HG02571 (cell line): ENCODE results near the gene NPM1.
A peak's percentile ranks its signal among the peaks of the same experiment; 100 is the strongest.
"Not testable (repeated sequence)": the region's sequence is repeated elsewhere in the genome, so short reads cannot be mapped to it uniquely, and the experiment has no call there.

Experiments
- ATAC-seq: cut with Tn5 transposase; IDR thresholded peaks from one replicate; pipeline ENCODE4 v1.9.1; 2021; ENCODE audit warnings: mild to moderate bottlenecking, moderate library complexity; ENCODE audit not compliant: unreplicated experiment

Gene NPM1

DNA sequence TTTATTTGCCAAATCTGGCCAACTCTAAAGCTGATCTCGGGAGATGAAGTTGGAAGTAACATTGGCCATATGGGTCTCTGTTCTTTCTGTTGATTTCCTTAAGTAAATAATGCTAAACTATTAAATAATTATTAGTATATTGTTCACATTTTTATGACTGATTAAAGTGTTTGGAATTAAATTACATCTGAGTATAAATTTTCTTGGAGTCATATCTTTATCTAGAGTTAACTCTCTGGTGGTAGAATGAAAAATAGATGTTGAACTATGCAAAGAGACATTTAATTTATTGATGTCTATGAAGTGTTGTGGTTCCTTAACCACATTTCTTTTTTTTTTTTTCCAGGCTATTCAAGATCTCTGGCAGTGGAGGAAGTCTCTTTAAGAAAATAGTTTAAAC lies 22.5 kb downstream of the NPM1 start:
- no peak for ATAC-seq

DNA sequence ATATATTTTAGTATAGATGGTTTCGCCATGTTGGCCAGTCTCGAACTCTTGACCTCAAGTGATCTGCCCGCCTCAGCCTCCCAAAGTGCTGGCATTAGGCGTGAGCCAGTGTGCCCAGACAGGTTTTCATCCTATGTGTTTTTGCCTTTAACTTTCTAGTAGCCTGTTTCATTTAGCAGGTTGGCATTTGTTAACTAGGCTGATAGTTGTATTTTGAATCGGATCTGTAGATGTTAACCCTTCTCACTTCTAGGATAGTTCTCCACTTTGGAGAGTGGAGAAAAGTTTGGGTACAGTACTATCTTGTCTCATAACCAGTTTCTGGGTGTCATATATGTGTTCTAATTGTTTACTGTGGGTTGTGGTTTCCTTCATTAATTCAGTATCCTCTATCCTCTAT lies 24.5 kb downstream of the NPM1 start:
- no peak for ATAC-seq

DNA sequence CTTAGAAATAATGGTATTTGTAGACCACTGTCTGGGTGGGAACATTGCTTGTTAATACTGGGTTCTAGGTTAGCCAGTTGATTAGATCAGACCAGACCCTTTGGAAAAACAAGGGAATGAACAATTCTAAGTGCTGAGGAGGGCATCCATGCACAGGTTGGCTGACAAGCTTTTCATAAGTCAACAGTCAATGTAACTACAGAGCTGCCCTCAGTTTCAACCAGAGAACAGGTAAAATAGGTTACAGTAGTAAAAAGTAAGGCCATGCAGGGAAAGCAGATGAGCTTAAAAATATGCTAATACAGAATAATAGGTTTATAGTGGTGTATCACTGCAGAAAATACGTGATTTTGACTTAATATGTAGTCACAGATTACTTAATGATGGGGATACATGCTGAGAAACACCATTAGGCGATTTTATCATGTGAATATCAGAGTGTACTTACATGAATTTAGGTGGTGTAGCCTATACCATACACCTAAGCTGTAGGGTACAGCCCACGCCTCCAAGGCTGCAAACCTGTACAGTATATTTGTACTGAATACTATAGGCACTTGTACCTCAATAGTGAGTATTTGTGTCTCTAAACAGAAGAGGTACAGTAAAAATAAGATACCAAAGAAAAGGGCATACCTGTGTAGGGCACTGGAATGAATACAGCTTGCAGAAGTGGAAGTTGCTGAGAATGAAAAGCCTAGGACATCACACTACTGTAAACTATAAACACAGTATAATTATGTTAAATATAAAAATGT lies 25.7 kb downstream of the NPM1 start:
- no peak for ATAC-seq

DNA sequence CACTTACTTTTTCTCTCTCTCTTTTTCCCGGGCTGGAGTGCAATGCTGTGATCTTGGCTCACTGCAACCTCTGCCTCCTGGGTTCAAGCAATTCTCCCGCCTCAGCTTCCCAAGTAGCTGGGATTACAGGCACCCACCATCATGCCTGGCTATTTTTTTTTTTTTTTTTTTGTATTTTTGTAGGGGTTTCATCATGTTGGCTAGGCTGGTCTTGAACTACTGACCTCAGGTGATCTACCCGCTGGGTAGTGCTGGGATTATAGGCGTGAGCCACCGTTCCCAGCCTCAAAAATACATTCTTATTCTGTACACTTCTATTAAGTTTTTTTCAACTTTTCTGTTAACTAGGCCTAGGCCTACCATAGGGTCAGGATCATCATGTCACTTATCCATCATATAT lies 26.3 kb downstream of the NPM1 start:
- not testable (repeated sequence) for ATAC-seq

DNA sequence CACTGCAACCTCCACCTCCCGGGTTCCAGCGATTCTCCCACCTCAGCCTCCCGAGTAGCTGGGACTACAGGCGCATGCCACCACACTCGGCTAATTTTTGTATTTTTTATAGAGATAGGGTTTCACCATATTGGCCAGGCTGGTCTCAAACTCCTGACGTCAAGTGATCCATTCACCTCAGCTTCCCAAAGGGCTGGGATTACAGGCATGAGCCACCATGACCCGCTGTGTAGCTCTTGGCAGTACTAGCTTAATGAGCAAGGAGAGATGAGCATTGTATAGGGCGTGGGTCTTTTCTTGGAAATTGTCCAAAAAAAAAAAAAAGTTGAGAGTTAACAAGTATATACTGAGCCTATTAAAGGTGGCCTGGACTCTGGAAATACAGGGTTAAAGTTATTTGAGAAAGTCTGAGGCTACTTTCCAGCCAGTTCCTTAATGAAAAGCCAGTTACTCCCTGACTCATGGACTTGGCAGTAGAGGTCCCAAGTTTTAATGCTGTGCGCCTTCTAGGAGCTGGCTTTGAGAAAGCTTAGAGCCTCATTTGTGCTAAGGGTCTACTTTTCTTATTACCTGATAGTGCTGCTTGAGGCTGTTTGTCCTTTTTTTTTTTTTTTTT lies 27.6 kb downstream of the NPM1 start:
- no peak for ATAC-seq

DNA sequence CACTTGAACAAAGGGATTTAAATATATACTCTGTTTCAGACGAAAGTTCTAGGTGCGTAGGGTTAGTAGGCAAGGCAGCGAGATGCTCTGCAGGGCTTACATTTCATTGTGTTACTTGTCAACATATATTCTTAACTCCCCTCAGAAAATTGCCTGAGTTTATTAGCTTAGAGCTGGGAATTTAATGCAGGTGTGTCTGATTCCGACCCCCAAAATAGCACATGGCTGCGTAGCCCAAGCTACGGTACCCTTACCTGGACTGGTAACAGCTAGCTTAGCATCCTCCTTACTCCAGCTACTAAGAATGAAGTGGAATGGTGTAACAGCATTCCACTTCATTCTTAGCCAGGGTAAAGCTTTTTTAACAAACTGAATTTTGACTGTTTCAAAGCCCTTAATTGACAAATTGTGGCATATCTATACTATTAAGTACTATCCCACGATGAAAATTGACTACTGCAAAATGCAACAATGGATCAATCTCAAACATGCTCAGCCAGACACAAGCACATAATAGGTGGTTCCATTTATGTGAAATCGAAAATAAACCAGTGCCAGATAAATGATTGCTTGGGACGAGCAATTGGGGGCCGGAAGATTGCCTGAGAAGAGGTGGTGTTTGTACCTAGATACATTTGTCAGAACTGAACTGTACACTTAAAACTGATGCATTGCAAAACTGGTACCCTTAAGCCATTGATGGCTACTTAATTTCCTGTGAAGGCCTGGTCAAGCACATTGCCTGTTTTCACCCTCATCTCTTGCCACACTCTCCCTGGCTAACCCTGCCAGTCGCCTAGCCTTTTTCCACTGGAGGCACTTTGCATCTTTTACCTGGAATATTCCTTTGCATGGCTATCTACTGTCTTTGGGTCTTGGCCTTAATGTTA lies 28.8 kb downstream of the NPM1 start:
- ATAC-seq, result no peak

DNA sequence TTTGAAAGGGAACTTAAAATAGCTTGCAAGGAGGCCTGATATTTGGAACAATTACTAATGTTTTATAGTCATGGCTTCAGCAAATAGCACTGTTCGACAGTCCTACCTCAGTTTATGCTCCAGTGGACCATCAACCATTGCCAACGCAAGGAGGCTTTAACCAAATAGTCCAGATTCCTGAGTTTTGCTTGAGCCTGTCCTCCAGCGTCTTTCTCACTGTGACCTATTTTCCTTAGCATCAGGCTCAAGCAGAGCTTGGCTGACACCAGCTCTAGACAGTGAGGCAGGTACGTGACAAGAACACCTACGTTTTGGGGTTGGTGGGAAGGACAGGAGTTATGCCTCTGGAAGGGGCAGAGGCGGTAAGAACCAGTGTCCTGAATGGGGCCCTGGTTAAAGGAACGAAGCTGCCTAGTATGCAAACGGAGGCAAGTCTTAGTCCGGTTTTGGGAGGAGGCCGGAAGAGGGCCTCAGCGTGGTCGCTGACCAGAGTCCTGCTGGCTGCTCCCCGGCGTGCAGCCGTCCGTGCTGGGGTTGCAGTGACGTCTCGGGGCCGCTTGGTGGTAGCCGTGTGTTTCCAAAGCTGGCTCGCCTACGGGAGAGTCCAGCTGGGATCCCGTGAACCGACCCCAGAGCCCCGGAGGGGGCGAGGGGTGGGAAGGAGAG lies 30.8 kb downstream of the NPM1 start:
- peak; percentile 61 for ATAC-seq

DNA sequence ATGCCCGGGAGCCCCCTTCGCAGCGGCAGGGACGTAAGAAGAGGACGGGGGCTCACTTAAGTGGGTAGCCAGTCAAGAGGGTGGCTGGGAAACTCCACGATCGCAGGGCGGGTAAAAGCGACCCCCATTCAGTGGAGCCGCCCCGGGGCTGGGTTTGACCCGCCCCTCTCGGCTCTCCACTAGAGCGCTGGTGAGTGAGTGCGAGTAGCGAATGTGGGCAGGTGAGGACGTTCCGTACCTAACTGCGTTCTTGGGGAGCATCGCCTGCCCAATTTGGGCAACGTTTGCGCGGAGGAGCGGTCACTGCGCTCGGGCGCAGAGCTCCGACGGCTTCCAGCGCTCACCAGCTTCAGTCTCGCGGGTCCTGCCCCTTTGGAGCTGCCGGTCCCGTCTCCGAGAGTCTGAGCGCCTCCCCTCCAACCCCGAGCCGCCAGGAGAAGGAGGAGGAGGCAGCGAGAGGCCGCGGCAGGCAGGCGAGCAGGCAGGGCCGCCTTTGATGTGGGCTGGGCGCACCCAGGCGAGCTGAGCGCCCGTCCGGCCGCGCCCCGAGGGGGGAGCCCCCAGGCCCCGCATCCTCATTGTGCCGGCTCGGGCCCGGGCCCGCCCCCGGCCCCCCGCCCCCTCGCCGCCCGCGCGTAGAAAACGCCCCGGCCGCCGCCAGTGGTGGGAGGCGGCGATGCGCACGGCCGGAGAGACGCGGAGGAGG lies 31.5 kb downstream of the NPM1 start, which contains the start of gene FGF18:
FGF18 (plus strand) TSS at position 666 of the 706 bp plus-strand sequence. CDS start 553 bp downstream, outside the sequence.
- ATAC-seq, result peak; percentile 30

DNA sequence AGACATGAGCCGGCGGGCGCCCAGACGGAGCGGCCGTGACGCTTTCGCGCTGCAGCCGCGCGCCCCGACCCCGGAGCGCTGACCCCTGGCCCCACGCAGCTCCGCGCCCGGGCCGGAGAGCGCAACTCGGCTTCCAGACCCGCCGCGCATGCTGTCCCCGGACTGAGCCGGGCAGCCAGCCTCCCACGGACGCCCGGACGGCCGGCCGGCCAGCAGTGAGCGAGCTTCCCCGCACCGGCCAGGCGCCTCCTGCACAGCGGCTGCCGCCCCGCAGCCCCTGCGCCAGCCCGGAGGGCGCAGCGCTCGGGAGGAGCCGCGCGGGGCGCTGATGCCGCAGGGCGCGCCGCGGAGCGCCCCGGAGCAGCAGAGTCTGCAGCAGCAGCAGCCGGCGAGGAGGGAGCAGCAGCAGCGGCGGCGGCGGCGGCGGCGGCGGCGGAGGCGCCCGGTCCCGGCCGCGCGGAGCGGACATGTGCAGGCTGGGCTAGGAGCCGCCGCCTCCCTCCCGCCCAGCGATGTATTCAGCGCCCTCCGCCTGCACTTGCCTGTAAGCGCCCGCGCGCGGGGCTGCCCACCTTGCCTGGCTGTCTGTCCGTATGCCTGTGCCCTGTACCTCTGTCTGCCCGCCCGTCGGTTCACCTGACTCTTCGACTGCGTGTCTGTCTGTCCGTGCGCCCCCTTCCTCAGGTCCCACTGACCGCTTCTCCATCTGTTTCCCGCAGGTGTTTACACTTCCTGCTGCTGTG lies 32.2 kb downstream of the NPM1 start:
- no peak for ATAC-seq

DNA sequence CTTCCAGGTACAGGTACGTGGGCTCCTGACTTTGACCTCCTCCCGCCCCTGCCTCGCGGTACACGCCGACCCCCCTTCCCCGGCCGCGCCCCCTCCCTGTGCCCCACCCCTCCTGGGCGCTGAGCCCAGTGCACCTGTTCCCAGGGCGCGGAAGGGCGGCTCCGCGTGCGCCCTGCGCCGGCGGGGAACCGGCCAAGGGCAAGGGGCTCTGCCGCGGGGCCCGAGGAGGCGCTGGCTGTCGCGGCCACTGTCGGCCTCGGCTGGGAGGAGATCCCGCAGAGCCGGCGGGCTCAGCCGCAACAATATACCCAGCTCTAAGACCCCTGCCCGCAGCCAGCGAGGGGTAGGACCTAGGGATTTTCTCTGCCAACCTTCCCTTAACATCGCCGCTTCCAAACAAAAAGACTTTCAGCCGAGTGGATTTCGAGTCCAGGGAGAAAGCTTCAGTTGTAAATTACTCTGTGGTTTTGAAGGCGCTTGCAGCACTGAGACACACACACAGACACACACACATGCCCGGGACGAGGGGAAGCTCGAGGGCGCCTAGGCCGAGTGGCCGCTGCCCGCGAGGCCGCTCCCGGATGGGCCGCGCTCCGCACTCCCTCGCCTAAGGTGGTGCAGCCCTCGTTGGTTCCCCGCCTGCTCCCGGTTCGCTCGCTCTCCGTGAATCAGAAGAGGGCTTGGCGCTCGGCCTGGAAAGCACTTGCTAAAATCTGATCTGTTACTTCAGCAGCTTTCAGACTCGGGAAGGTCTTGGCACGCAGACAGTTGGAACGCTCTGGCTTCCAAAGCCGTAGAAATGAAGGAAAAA lies 33.0 kb downstream of the NPM1 start:
- ATAC-seq, result no peak

DNA sequence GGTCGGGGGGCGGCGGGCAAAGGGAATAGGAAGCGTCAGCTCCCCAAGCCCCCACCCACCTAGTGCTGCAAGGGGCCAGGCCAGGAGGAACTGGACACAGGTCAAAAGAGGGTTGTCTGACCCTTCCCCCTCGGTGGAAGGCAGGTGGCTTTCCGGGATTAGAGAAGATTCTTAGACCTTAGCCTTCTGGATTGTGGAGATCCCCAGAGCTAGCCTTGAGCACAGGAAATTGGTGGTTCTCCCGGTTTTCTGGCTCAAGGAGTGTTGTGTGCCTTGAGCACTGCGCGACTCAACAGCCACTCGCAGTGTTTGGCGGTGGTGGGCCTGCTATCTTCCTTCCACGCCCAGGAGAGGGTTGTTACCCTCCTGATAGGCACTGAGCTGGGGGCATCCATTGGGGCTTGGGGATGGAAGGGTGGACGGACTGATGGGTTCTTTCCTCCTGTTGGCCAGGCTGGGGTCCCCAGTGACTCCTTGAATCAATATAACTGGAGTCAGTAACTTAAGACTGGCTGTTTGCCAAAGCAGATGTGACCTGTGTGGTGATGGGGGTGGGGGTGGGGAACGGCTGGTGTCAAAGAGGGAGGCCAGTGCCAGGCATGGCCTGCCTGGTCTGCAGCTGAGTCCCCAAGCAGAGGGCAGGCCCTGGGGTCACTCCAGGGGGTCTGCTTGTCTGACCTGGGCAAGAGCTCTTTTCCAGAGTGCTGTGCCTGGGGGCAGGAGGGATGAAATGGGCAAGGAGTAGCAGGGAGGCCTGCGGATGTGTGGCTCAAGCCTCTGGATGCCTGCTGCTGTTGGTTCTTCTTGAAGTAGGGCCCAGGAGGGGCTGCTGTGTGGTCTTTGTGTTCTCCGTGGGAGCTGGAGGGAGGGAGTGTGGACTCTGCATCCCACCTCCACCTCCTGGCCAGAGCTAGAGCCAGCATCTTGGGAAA lies 33.9 kb downstream of the NPM1 start:
- ATAC-seq, result no peak

DNA sequence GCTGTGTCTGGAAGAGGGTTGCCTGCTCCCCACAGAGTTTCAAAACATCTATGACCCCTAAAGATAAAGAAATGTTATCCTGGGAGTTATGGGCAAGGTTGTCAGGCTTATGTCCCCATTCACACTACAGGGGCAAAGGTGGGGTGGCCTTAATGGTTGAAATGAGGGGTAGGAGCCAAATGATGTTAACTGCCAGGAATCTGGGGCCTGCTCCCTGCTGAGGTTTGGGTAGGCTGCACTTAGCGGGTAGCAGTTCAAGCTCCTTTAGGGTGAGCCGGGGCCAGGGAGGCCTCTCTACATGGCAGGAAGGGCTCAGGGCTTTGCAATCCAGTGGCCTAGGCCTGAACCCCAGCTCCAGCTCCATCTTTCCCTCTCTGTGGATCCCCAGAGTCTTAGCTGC lies 34.8 kb downstream of the NPM1 start:
- no peak for ATAC-seq

DNA sequence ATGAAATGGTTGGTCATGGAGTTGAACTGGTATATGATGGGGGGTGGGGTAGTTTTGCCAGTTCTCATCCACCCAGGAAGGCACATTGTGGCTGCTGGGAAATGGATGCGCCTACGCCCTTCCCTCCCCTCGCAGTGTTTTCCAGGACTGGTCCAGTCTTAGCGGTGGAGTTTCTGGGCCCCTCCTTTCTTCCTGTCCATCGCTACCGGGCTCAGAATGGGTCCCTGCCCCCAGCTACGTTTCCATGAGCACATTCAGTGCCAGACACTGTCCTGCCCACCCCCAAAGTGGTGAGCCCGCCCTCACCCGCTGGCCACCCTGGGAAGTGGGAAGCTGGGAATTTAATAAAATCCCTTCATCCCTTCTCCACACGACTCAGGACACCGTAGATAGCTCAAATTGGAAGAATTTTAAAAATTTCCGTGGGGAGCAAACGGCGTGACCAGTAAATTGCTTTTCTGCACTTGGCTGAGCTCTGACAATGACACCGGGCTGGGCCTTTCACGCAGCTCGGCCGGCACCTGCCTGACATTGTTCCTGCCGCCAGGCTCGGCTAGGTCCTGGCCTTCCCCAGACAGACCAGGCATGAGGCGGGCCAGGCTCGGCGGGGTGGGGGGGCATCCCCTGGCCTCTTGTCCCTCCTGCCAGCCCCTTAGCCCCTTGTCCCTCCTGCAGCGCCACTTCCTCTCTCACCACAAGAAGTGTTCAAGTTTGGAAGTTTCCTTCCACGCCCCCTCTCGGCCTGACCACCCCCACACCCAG lies 35.4 kb downstream of the NPM1 start:
- ATAC-seq, result no peak

DNA sequence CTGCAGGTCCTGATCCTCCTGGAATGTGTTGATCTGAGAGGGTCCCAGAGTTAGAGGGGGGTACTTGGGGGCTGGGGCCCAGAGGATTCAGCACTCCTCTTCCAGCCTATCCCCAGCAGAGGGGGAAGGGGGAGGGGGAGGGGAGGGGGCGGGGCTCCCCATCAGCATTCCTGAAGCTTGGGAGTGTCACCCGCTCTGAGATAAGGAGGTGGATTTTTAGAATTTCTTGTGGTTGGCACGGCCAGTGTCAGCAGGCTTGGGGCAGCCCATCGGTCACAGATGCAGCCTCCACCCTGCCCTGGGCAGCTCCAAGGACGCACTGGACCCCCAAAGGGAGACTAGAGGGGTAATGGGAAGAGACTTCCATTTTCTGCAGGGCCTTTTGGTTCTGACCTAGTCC lies 37.1 kb downstream of the NPM1 start:
- no peak for ATAC-seq

DNA sequence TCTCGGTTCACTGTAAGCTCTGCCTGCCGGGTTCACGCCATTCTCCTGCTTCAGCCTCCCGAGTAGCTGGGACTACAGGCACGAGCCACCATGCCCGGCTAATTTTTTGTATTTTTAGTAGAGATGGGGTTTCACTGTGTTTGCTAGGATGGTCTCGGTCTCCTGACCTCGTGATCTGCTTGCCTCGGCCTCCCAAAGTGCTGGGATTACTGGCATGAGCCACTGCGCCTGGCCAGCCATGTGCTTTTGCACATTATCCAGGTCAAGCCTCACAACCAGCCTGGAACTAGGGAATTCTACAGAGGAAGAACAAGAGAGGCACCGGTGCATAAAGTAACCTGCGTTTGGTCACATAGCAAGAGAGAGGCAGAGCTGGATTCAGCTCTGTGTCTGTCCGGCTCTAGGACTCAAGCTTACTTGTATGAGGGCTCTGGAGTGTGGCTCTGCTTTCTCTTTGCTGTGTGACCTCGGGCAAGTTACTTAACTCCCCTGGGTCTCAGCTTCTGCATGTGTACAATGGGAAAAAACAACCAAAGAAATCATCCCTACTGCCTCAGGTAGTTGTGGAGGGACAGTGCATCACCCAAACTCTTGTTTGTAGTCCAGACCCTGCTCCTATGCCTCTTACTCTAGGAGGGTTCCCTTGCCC lies 38.1 kb downstream of the NPM1 start:
- ATAC-seq, result no peak

DNA sequence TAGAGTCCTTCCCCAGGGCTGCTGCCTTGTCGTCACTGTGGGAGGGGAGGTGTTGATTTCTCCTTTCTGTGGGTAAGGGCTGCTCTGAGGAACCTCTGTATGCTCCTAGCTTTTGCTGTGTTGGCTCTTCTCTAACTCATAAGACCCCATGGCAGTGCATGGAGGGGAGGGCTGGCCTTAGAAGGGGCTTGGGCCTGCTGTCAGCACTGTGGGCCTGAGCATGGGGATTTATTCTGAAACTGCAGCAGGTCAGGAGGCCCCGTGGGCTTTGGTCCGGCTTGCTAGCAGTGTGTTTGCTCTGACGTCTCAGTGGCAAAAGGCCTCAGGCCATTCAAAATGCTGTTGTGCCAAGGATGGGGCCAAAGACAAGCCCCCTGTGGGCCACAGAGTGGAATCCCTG lies 38.6 kb downstream of the NPM1 start:
- ATAC-seq, result no peak

DNA sequence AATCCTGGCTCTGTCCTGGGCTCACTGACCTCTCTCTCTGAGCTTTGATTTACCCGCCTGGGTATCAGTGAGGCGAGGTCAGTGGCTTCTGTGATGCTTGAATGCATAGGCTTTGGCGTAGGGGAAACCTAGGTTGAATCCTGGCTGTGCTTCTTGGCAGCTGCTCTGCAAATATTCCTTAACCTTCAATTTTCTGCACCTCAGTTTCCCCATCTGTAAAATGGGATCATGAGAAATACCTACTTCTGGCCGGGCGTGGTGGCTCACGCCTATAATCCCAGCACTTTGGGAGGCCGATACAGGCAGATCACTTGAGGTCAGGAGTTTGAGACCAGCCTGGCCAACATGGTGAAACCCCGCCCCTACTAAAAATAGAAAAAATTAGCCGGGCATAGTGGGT lies 39.0 kb downstream of the NPM1 start:
- ATAC-seq, result no peak
